HEK293 (cell line): ENCODE data around the gene SLC22A12.

ENCODE experiments used
- CTCF ChIA-PET: fragments of 350-600 bp; formaldehyde crosslinking; extraction: SDS; loops from one replicate; lab custom pipeline; 2021; ENCODE audit warnings: antibody characterized with exemption; lab: Yijun Ruan, JAX
- POLR2A ChIA-PET: fragments of 300-600 bp; formaldehyde crosslinking; extraction: SDS; loops from one replicate; lab custom pipeline; 2020; ENCODE audit warnings: antibody characterized with exemption, inconsistent platforms; lab: Yijun Ruan, JAX
- H3K27ac ChIP-seq: fragments of 200-500 bp; sonication (Bioruptor generic); 2 replicates; pipeline ENCODE4 v1.5.1; 2014; ENCODE audit warnings: low read depth, low read length, control low read depth, inconsistent platforms; ENCODE audit errors: extremely low read depth
- H3K36me3 ChIP-seq, 2 experiments: fragments of 200-500 bp in 1 of 2; sonication (Bioruptor generic) in 1 of 2; 1 replicate in 1 of 2; 2 replicates in 1 of 2; pipeline ENCODE4 v1.5.1; 2014 to 2017; ENCODE audit warnings: inconsistent platforms in 2 of 2, low read length in 2 of 2; ENCODE audit not compliant: control insufficient read depth in 2 of 2, insufficient read depth in 1 of 2
- H3K4me1 ChIP-seq: fragments of 200-500 bp; sonication (Bioruptor generic); 2 replicates; pipeline ENCODE4 v1.5.1; 2014; ENCODE audit warnings: mild to moderate bottlenecking, low read length, inconsistent platforms; ENCODE audit not compliant: control insufficient read depth, insufficient read depth
- H3K4me3 ChIP-seq: 2 replicates; pipeline ENCODE4 v1.5.1; 2011; ENCODE audit warnings: low read depth, mild to moderate bottlenecking, control low read depth, low read length, moderate library complexity
- H3K9me3 ChIP-seq: fragments of 200-500 bp; sonication (Bioruptor generic); 2 replicates; pipeline ENCODE4 v1.5.1; 2014; ENCODE audit warnings: low read depth, low read length, inconsistent platforms; ENCODE audit not compliant: control insufficient read depth, insufficient read depth
- GLI4 ChIP-seq: fragments of 450-650 bp; formaldehyde crosslinking; IDR thresholded peaks from 2 replicates; pipeline ENCODE4 v1.5.1; 2016; ENCODE audit warnings: missing biosample characterization, missing genetic modification characterization
- SP2 ChIP-seq: fragments of 450-650 bp; formaldehyde crosslinking; IDR thresholded peaks from 2 replicates; pipeline ENCODE4 v1.5.1; 2016; ENCODE audit warnings: missing biosample characterization, missing genetic modification characterization
- ZBTB20 ChIP-seq: fragments of 450-650 bp; formaldehyde crosslinking; IDR thresholded peaks from 2 replicates; pipeline ENCODE4 v1.5.1; 2016; ENCODE audit warnings: missing biosample characterization, missing genetic modification characterization
- ZNF10 ChIP-seq: fragments of 450-650 bp; formaldehyde crosslinking; IDR thresholded peaks from 2 replicates; pipeline ENCODE4 v1.5.1; 2017; ENCODE audit warnings: missing biosample characterization, missing genetic modification characterization
- ZNF302 ChIP-seq: fragments of 450-650 bp; formaldehyde crosslinking; IDR thresholded peaks from 2 replicates; pipeline ENCODE4 v1.5.1; 2016; ENCODE audit warnings: missing biosample characterization, missing genetic modification characterization, low read depth
- ZNF350 ChIP-seq: fragments of 450-650 bp; formaldehyde crosslinking; IDR thresholded peaks from 2 replicates; pipeline ENCODE4 v1.5.0; 2017; ENCODE audit warnings: missing biosample characterization, mild to moderate bottlenecking, missing genetic modification characterization
- ZNF366 ChIP-seq: fragments of 450-650 bp; formaldehyde crosslinking; conservative IDR thresholded peaks from 2 replicates; pipeline ENCODE4 v1.5.1; 2016; ENCODE audit warnings: missing biosample characterization, missing genetic modification characterization
- ZNF510 ChIP-seq: fragments of 450-650 bp; formaldehyde crosslinking; IDR thresholded peaks from 2 replicates; pipeline ENCODE4 v1.5.1; 2018; ENCODE audit warnings: mild to moderate bottlenecking, missing genetic modification characterization, missing biosample characterization; ENCODE audit not compliant: insufficient replicate concordance
- ZNF555 ChIP-seq: fragments of 450-650 bp; formaldehyde crosslinking; conservative IDR thresholded peaks from 2 replicates; pipeline ENCODE4 v1.5.1; 2017; ENCODE audit warnings: missing biosample characterization, mild to moderate bottlenecking, missing genetic modification characterization, inconsistent platforms
- ZNF654 ChIP-seq: fragments of 450-650 bp; formaldehyde crosslinking; IDR thresholded peaks from 2 replicates; pipeline ENCODE4 v1.5.1; 2016; ENCODE audit warnings: low read depth, missing biosample characterization, missing genetic modification characterization
- ZNF660 ChIP-seq: fragments of 450-650 bp; IDR thresholded peaks from 2 replicates; pipeline ENCODE4 v1.5.1; 2018; ENCODE audit warnings: missing biosample characterization, mild to moderate bottlenecking, missing genetic modification characterization
- ZNF843 ChIP-seq: fragments of 450-650 bp; formaldehyde crosslinking; IDR thresholded peaks from 2 replicates; pipeline ENCODE4 v1.5.1; 2016; ENCODE audit warnings: missing biosample characterization, missing genetic modification characterization
- TF ChIP-seq, protein P1 (sequence below): fragments of 450-650 bp; formaldehyde crosslinking; IDR thresholded peaks from 2 replicates; pipeline ENCODE4 v1.5.1; 2016; ENCODE audit warnings: missing biosample characterization, missing genetic modification characterization
- TF ChIP-seq, protein P2 (sequence below): fragments of 450-650 bp; formaldehyde crosslinking; IDR thresholded peaks from 2 replicates; pipeline ENCODE4 v1.5.1; 2016; ENCODE audit warnings: missing biosample characterization, missing genetic modification characterization
- TF ChIP-seq, protein P3 (sequence below): fragments of 450-650 bp; formaldehyde crosslinking; IDR thresholded peaks from 2 replicates; pipeline ENCODE4 v1.5.1; 2016; ENCODE audit warnings: missing biosample characterization, missing genetic modification characterization, low read depth

The SLC22A12 gene

DNA sequence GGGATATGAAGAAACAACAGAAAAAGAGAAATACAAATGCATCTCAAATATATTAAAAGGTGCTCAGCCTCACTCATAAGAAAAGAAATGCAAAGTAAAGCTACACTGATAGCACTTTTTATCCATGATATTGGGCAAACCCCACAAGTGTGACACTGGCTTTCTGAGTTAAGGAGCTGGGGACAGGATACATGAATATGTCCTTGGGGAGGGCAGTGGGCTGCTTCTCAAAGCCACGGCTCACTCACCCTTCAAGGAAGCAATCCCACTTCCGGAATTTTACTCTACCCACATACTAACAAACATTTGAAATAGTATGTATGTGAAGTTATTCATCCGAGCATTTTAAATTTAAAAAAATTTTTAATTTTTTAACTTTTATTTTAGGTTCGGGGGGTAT lies 41.1 kb upstream of the SLC22A12 start (continued):
- TF ChIP-seq ZBTB20 (tag by site-specific recombination) (no peak), ZNF843 (no peak), ZNF350 (tag by site-specific recombination) (no peak), GLI4 (no peak)
- TF ChIP-seq, all 188 proteins: peak for 0

DNA sequence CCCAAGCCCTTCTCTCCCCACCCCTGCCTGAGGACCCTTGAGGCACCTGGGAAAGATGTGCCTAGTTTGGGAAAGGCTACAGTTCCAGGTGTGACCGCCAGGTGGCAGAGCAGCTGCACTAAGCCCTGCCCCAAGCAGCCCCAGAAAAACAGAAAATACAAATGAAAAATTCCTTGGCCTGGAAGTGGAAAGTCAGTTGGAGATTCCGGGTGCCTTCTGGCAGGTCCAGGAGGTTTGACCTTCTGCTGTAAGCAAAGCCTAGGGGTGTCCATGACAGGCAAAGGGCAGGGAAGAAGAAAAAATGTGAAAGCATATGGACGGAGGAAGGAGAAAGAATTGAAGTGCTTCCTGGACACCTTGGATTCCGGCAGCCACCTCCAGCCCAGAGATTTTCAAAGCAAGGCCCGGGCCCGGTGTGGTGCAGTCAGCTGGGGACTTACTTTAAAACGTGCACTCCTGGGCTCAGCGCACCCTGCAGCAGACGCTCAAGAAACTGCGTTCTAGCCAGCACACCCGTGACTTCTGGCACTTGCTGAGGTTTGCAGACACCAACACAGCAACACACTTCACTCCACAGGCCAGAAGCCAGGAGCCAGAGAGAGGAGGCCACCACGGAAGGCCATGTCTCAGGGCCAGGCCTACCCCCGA lies 37.3 kb upstream of the SLC22A12 start:
- Histone ChIP-seq H3K4me1 (no peaks in the 10 kb centered on the region), H3K27ac (no peak overlapping the region), H3K36me3 (no peaks in the 10 kb centered on the region), H3K9me3 (no peaks in the 10 kb centered on the region), H3K4me3 (no peak overlapping the region)
- POLR2A ChIA-PET = no interaction called here
- TF ChIP-seq ZNF366 (peak; percentile 29; the same call in 1 of the 2 replicates), ZNF510 (tag by site-specific recombination) (no peak), ZNF654 (tag by site-specific recombination) (peak; percentile 48)
- TF ChIP-seq, protein P1, sequence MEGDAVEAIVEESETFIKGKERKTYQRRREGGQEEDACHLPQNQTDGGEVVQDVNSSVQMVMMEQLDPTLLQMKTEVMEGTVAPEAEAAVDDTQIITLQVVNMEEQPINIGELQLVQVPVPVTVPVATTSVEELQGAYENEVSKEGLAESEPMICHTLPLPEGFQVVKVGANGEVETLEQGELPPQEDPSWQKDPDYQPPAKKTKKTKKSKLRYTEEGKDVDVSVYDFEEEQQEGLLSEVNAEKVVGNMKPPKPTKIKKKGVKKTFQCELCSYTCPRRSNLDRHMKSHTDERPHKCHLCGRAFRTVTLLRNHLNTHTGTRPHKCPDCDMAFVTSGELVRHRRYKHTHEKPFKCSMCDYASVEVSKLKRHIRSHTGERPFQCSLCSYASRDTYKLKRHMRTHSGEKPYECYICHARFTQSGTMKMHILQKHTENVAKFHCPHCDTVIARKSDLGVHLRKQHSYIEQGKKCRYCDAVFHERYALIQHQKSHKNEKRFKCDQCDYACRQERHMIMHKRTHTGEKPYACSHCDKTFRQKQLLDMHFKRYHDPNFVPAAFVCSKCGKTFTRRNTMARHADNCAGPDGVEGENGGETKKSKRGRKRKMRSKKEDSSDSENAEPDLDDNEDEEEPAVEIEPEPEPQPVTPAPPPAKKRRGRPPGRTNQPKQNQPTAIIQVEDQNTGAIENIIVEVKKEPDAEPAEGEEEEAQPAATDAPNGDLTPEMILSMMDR = 0 out of 2 replicates have a peak, but pooled peaks have one; percentile 20
- TF ChIP-seq, all 188 proteins: peak for 3
- CTCF ChIA-PET = interaction anchor here (0.6 to 1.0 kb wide), 5 partner anchors 11 to 126 kb away, joined by 3 to 4 read pairs (median 3); no protein-coding TSS in a partner anchor

DNA sequence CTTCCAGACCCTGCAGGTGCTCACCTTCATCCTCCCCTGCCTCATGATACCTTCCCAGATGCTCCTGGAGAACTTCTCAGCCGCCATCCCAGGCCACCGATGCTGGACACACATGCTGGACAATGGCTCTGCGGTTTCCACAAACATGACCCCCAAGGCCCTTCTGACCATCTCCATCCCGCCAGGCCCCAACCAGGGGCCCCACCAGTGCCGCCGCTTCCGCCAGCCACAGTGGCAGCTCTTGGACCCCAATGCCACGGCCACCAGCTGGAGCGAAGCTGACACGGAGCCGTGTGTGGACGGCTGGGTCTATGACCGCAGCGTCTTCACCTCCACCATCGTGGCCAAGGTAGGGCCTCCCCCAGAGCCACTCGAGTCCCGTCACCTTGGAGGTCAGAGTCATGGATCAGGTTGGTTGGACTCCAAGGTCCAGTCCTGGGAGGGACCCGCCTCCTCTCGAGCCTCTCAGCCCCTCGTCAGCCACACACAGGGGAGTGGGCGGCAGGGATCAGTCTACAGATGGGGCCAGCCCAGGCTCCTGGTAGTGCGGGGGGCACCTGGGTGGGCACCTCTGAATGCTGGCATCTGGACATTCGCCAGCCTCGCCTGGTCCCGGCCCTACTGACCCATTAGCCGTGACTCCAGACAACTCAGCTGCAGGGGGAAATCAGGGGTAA lies 34.8 kb upstream of the SLC22A12 start:
- ChIA-PET CTCF (interaction anchor here (0.6 kb wide), 2 partner anchors 92 to 116 kb away, joined by 3 to 5 read pairs; no protein-coding TSS in a partner anchor), POLR2A (no interaction called here)
- H3K4me3 ChIP-seq = no peak overlapping the region
- no peaks in the 10 kb centered on the region for H3K9me3 ChIP-seq
- no peaks in the 10 kb centered on the region for H3K36me3 ChIP-seq
- no peak overlapping the region for H3K27ac ChIP-seq
- TF ChIP-seq ZNF10 (no peak), ZNF302 (tag by site-specific recombination) (no peak)
- TF ChIP-seq, protein P1 = no peak
- TF ChIP-seq, protein P2, sequence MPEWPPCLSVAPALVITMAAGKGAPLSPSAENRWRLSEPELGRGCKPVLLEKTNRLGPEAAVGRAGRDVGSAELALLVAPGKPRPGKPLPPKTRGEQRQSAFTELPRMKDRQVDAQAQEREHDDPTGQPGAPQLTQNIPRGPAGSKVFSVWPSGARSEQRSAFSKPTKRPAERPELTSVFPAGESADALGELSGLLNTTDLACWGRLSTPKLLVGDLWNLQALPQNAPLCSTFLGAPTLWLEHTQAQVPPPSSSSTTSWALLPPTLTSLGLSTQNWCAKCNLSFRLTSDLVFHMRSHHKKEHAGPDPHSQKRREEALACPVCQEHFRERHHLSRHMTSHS (tag by site-specific recombination) = no peak
- no peaks in the 10 kb centered on the region for H3K4me1 ChIP-seq

DNA sequence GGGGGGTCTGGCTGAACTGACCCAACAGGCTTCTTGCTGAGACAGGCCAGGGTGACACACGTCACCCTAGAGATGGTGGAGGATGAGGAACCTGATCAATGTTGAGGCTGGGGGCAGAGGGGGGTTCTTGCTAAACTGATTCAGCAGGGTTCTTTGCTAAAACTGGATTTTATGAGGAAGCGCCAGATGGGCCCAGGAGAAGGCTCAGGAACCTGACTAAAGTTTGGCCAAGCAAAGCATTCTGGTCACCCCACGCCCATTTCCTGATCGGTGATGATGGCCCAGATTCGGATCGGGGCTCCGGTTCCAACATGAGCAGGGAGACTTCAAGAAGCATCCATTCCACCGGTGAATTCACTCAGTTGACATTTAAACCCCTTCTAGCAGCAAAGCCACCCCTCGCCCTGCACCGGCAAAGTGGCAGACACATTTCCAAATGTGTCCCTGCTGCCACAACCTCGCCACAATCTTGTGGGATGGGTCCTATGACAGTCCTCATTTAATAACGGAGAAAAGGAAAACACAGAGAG lies 34.2 kb upstream of the SLC22A12 start:
- CTCF ChIA-PET = interaction anchor here (0.6 kb wide), 2 partner anchors 92 to 117 kb away, joined by 3 to 5 read pairs; no protein-coding TSS in a partner anchor
- TF ChIP-seq, protein P3, sequence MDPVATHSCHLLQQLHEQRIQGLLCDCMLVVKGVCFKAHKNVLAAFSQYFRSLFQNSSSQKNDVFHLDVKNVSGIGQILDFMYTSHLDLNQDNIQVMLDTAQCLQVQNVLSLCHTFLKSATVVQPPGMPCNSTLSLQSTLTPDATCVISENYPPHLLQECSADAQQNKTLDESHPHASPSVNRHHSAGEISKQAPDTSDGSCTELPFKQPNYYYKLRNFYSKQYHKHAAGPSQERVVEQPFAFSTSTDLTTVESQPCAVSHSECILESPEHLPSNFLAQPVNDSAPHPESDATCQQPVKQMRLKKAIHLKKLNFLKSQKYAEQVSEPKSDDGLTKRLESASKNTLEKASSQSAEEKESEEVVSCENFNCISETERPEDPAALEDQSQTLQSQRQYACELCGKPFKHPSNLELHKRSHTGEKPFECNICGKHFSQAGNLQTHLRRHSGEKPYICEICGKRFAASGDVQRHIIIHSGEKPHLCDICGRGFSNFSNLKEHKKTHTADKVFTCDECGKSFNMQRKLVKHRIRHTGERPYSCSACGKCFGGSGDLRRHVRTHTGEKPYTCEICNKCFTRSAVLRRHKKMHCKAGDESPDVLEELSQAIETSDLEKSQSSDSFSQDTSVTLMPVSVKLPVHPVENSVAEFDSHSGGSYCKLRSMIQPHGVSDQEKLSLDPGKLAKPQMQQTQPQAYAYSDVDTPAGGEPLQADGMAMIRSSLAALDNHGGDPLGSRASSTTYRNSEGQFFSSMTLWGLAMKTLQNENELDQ (tag by site-specific recombination) = no peak
- TF ChIP-seq ZNF555 (tag by site-specific recombination) (no peak), ZNF660 (tag by site-specific recombination) (no peak), SP2 (tag by site-specific recombination) (no peak)

More for the DNA sequence above, 34.2 kb upstream of the SLC22A12 start:
- no peaks in the 10 kb centered on the region for H3K4me1 ChIP-seq
- H3K4me3 ChIP-seq = no peak overlapping the region
- H3K9me3 ChIP-seq = no peaks in the 10 kb centered on the region
- no peaks in the 10 kb centered on the region for H3K36me3 ChIP-seq
- POLR2A ChIA-PET = no interaction called here
- H3K27ac ChIP-seq = no peak overlapping the region
